Vagina (tissue), 2 donors: Measurements from ENCODE around the gene BBIP1.

Experiments used
- POLR2A ChIP-seq, 2 donors: fragments of 450-650 bp; IDR thresholded peaks; one replicate each; pipeline ENCODE4 v1.6.1; 2017; ENCODE audit warnings: antibody characterized with exemption in 2 of 2, mild to moderate bottlenecking in 2 of 2, moderate library complexity in 2 of 2
- POLR2AphosphoS5 ChIP-seq, 2 donors: sonication (generic); formaldehyde crosslinking; IDR thresholded peaks; one replicate each; pipeline ENCODE4 v1.9.0; 2017; ENCODE audit warnings: antibody characterized with exemption in 2 of 2, mild to moderate bottlenecking in 2 of 2, low read depth in 1 of 2; ENCODE audit not compliant: insufficient read depth in 1 of 2
- TF ChIP-seq, protein P1 (sequence below), 3 experiments: fragments of 450-650 bp in 2 of 3; fragments of 200-600 bp in 1 of 3; sonication (generic) in 1 of 3; IDR thresholded peaks; one replicate each; pipeline ENCODE4 v1.5.1; 2017 to 2019; ENCODE audit warnings: antibody characterized with exemption in 3 of 3, mild to moderate bottlenecking in 2 of 3, moderate library complexity in 2 of 3

DNA sequence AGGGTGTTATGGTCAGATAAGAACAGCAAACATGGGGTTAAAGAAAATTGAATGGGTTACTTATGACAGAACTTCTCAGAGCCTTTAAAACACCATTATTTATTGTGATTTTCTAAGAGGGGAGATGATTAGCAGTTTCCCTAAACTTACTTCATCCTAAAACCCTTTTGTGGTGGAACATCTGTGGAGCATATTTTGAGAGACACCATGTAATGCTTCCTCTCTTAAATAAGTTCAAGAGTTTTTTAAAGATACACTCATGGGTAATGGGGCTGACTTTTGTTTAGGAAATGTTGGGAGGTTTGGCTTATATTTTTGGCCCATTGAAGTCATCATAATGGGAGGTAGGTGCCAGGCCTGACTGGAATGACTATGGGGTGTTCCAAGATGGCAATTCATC, 55.6 kb downstream of the BBIP1 start:
- no peak for TF ChIP-seq POLR2AphosphoS5 (IDR thresholded peaks at IDR 0.05; ENCODE audit: insufficient read depth in 1 of 2, low read depth in 1 of 2)
- no peak for TF ChIP-seq POLR2A (IDR thresholded peaks at IDR 0.05)
- TF ChIP-seq, protein P1, sequence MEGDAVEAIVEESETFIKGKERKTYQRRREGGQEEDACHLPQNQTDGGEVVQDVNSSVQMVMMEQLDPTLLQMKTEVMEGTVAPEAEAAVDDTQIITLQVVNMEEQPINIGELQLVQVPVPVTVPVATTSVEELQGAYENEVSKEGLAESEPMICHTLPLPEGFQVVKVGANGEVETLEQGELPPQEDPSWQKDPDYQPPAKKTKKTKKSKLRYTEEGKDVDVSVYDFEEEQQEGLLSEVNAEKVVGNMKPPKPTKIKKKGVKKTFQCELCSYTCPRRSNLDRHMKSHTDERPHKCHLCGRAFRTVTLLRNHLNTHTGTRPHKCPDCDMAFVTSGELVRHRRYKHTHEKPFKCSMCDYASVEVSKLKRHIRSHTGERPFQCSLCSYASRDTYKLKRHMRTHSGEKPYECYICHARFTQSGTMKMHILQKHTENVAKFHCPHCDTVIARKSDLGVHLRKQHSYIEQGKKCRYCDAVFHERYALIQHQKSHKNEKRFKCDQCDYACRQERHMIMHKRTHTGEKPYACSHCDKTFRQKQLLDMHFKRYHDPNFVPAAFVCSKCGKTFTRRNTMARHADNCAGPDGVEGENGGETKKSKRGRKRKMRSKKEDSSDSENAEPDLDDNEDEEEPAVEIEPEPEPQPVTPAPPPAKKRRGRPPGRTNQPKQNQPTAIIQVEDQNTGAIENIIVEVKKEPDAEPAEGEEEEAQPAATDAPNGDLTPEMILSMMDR (IDR thresholded peaks at IDR 0.05): no peak
